SK-N-SH treated with all-trans-retinoic acid at 6 μM for 48 hours (cell line): ENCODE results near the gene CDK5RAP2.

ENCODE experiments used
- ATAC-seq: fragments of 200-7000 bp; cut with Tn5 transposase; 3 replicates; pipeline ENCODE4 v1.9.1; 2020; ENCODE audit warnings: mild to moderate bottlenecking, moderate library complexity
- ARNTL ChIP-seq: fragments of 450-650 bp; formaldehyde crosslinking; IDR thresholded peaks from 2 replicates; pipeline ENCODE4 v1.5.0; 2020; ENCODE audit warnings: low read depth, mild to moderate bottlenecking, moderate library complexity, borderline replicate concordance
- BACH2 ChIP-seq: fragments of 250-450 bp; sonication (Bioruptor Pico); IDR thresholded peaks from 2 replicates; pipeline ENCODE4 v1.9.0; 2021; ENCODE audit warnings: mild to moderate bottlenecking, borderline replicate concordance
- CSDC2 ChIP-seq: fragments of 250-450 bp; sonication (Bioruptor Pico); IDR thresholded peaks from 2 replicates; pipeline ENCODE4 v1.5.0; 2020; ENCODE audit warnings: mild to moderate bottlenecking, moderate library complexity
- ESRRG ChIP-seq: fragments of 250-450 bp; sonication (Bioruptor Pico); IDR thresholded peaks from 2 replicates; pipeline ENCODE4 v1.6.1; 2021; ENCODE audit warnings: mild to moderate bottlenecking
- GLIS3 ChIP-seq: fragments of 250-450 bp; sonication (Bioruptor Pico); IDR thresholded peaks from 2 replicates; pipeline ENCODE4 v1.5.0; 2020; ENCODE audit warnings: mild to moderate bottlenecking, moderate library complexity
- ISL1 ChIP-seq: fragments of 250-450 bp; sonication (Bioruptor Pico); IDR thresholded peaks from 2 replicates; pipeline ENCODE4 v2.1.2; 2022; ENCODE audit warnings: mild to moderate bottlenecking, moderate library complexity
- OSR1 ChIP-seq: fragments of 250-450 bp; sonication (Bioruptor Pico); IDR thresholded peaks from 2 replicates; pipeline ENCODE4 v1.8.0; 2022; ENCODE audit warnings: moderate library complexity, mild to moderate bottlenecking, inconsistent platforms
- PPARA ChIP-seq: fragments of 250-450 bp; sonication (Bioruptor Pico); IDR thresholded peaks from 2 replicates; pipeline ENCODE4 v1.5.0; 2020; ENCODE audit warnings: mild to moderate bottlenecking, borderline replicate concordance
- RARB ChIP-seq: fragments of 250-450 bp; sonication (Bioruptor Pico); IDR thresholded peaks from 2 replicates; pipeline ENCODE4 v1.8.0; 2021; ENCODE audit warnings: mild to moderate bottlenecking, moderate library complexity
- SNAI2 ChIP-seq: fragments of 250-450 bp; sonication (Bioruptor Pico); IDR thresholded peaks from 2 replicates; pipeline ENCODE4 v1.5.0; 2020; ENCODE audit warnings: mild to moderate bottlenecking, moderate library complexity
- TCF4 ChIP-seq: fragments of 250-450 bp; sonication (Bioruptor Pico); IDR thresholded peaks from 2 replicates; pipeline ENCODE4 v1.8.0; 2021; ENCODE audit warnings: mild to moderate bottlenecking, moderate library complexity, borderline replicate concordance
- TOX ChIP-seq: fragments of 250-450 bp; sonication (Bioruptor Pico); IDR thresholded peaks from 2 replicates; pipeline ENCODE4 v1.8.0; 2021; ENCODE audit warnings: mild to moderate bottlenecking, moderate library complexity, borderline replicate concordance
- ZFP3 ChIP-seq: fragments of 250-450 bp; sonication (Bioruptor Pico); IDR thresholded peaks from 2 replicates; pipeline ENCODE4 v1.5.0; 2020; ENCODE audit warnings: mild to moderate bottlenecking, moderate library complexity
- ZFP30 ChIP-seq: fragments of 450-650 bp; formaldehyde crosslinking; IDR thresholded peaks from 2 replicates; pipeline ENCODE4 v1.5.0; 2022; ENCODE audit warnings: mild to moderate bottlenecking, moderate library complexity
- ZNF565 ChIP-seq: fragments of 450-650 bp; formaldehyde crosslinking; conservative IDR thresholded peaks from 2 replicates; pipeline ENCODE4 v1.5.0; 2020; ENCODE audit warnings: low read depth, mild to moderate bottlenecking, moderate library complexity
- ZNF70 ChIP-seq: fragments of 450-650 bp; formaldehyde crosslinking; IDR thresholded peaks from 2 replicates; pipeline ENCODE4 v1.5.0; 2020; ENCODE audit warnings: mild to moderate bottlenecking, moderate library complexity
- ZNF8 ChIP-seq: fragments of 450-650 bp; formaldehyde crosslinking; IDR thresholded peaks from 2 replicates; pipeline ENCODE4 v1.5.0; 2020; ENCODE audit warnings: mild to moderate bottlenecking, moderate library complexity
- TF ChIP-seq, protein P1 (sequence below): fragments of 250-450 bp; sonication (Bioruptor Pico); IDR thresholded peaks from 2 replicates; pipeline ENCODE4 v1.8.0; 2021; ENCODE audit warnings: low read depth, mild to moderate bottlenecking, moderate library complexity, borderline replicate concordance
- TF ChIP-seq, protein P2 (sequence below): fragments of 250-450 bp; sonication (Bioruptor Pico); IDR thresholded peaks from 2 replicates; pipeline ENCODE4 v1.5.1; 2020; ENCODE audit warnings: low read depth, mild to moderate bottlenecking, moderate library complexity
- TF ChIP-seq, protein P3 (sequence below): fragments of 250-450 bp; sonication (Bioruptor Pico); IDR thresholded peaks from 2 replicates; pipeline ENCODE4 v1.5.1; 2021; ENCODE audit warnings: mild to moderate bottlenecking, moderate library complexity
- TF ChIP-seq, protein P4 (sequence below): fragments of 250-450 bp; sonication (Bioruptor Pico); IDR thresholded peaks from 2 replicates; pipeline ENCODE4 v1.8.0; 2020; ENCODE audit warnings: mild to moderate bottlenecking, moderate library complexity, borderline replicate concordance
- TF ChIP-seq, protein P5 (sequence below): fragments of 250-450 bp; sonication (Bioruptor Pico); IDR thresholded peaks from 2 replicates; pipeline ENCODE4 v1.5.0; 2020; ENCODE audit warnings: mild to moderate bottlenecking, moderate library complexity

Gene CDK5RAP2

DNA sequence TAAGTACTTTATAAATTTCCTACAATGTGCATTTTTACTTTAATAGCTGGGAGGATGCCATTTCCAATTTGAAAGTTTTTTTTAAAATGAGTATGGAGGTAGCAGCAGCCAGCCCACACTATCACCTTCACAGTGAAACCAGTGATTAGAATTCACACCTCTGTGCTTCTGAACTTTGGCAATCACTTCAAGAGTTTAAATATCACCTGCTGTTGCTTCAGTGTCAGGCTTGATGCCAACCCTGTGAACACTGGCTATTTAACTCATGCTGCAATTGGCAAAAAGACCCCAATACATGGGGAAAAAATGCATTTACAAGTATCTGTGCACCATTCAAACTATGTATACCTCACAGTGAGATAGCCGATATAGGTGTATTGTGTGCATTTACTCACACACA, 57.4 kb downstream of the CDK5RAP2 start:
- ATAC-seq: no peak
- no peak for TF ChIP-seq ZFP3 (CRISPR knock-in tag)
- no peak for TF ChIP-seq TCF4 (CRISPR knock-in tag)
- TF ChIP-seq PPARA (CRISPR knock-in tag): no peak

DNA sequence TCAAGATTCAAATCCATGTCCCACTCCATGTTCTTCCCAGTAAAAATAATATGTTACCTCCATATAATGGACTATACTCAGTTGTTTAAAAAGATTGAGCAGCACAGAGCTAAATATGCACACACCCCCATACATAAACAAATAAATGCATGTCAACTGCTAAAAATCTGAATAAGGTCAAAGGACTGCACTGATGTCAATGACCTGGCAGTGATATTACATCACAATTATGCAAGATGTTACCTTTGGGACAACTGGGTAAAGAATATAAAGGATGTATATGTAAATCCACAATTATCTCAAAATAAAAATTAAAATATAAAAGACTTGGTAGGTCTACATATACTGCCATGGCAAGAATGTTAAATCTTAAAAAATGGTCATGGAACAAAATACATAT, 57.9 kb downstream of the CDK5RAP2 start:
- TF ChIP-seq ZNF8 (CRISPR knock-in tag) (no peak), ZFP30 (no peak), ARNTL (CRISPR knock-in tag) (no peak), TOX (CRISPR knock-in tag) (no peak), ZFP3 (CRISPR knock-in tag) (no peak), GLIS3 (no peak), ISL1 (CRISPR knock-in tag) (no peak), PPARA (CRISPR knock-in tag) (no peak), ZNF70 (CRISPR knock-in tag) (no peak), BACH2 (no peak), CSDC2 (CRISPR knock-in tag) (no peak), TCF4 (CRISPR knock-in tag) (no peak), OSR1 (CRISPR knock-in tag) (no peak), ZNF565 (CRISPR knock-in tag) (no peak)
- TF ChIP-seq, protein P1, sequence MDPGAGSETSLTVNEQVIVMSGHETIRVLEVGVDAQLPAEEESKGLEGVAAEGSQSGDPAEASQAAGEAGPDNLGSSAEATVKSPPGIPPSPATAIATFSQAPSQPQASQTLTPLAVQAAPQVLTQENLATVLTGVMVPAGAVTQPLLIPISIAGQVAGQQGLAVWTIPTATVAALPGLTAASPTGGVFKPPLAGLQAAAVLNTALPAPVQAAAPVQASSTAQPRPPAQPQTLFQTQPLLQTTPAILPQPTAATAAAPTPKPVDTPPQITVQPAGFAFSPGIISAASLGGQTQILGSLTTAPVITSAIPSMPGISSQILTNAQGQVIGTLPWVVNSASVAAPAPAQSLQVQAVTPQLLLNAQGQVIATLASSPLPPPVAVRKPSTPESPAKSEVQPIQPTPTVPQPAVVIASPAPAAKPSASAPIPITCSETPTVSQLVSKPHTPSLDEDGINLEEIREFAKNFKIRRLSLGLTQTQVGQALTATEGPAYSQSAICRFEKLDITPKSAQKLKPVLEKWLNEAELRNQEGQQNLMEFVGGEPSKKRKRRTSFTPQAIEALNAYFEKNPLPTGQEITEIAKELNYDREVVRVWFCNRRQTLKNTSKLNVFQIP (CRISPR knock-in tag): no peak
- TF ChIP-seq, protein P2, sequence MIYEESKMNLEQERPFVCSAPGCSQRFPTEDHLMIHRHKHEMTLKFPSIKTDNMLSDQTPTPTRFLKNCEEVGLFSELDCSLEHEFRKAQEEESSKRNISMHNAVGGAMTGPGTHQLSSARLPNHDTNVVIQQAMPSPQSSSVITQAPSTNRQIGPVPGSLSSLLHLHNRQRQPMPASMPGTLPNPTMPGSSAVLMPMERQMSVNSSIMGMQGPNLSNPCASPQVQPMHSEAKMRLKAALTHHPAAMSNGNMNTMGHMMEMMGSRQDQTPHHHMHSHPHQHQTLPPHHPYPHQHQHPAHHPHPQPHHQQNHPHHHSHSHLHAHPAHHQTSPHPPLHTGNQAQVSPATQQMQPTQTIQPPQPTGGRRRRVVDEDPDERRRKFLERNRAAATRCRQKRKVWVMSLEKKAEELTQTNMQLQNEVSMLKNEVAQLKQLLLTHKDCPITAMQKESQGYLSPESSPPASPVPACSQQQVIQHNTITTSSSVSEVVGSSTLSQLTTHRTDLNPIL: no peak
- TF ChIP-seq, protein P3, sequence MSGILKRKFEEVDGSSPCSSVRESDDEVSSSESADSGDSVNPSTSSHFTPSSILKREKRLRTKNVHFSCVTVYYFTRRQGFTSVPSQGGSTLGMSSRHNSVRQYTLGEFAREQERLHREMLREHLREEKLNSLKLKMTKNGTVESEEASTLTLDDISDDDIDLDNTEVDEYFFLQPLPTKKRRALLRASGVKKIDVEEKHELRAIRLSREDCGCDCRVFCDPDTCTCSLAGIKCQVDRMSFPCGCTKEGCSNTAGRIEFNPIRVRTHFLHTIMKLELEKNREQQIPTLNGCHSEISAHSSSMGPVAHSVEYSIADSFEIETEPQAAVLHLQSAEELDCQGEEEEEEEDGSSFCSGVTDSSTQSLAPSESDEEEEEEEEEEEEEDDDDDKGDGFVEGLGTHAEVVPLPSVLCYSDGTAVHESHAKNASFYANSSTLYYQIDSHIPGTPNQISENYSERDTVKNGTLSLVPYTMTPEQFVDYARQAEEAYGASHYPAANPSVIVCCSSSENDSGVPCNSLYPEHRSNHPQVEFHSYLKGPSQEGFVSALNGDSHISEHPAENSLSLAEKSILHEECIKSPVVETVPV: no peak
- ATAC-seq: no peak

DNA sequence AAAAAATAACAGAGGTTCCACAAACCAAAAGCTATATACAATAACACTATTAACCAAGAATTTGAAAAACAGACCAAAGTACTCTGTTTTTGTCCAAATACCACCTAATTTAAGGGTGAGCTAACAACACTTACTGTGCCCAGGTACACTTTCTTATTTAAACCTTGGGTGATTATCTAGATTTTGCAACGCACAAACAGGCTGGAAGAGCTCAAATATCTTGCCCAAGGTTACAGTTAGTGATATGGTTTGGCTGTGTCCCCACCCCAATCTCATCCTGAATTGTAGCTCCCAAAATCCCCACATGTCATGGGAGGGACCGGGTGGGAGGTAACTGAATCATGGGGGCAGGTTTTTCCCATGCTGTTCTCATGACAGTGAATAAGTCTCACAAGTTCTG, 58.9 kb downstream of the CDK5RAP2 start:
- no peak for ATAC-seq

More for the DNA sequence above, 58.9 kb downstream of the CDK5RAP2 start:
- TF ChIP-seq ZNF70 (CRISPR knock-in tag) (no peak), ZNF8 (CRISPR knock-in tag) (no peak), BACH2 (no peak), CSDC2 (CRISPR knock-in tag) (no peak), RARB (no peak), ZNF565 (CRISPR knock-in tag) (no peak), ZFP3 (CRISPR knock-in tag) (no peak), SNAI2 (CRISPR knock-in tag) (no peak), PPARA (CRISPR knock-in tag) (no peak), TOX (CRISPR knock-in tag) (no peak), OSR1 (CRISPR knock-in tag) (no peak), ESRRG (no peak), TCF4 (CRISPR knock-in tag) (no peak), GLIS3 (no peak)
- TF ChIP-seq, protein P1 (CRISPR knock-in tag): no peak
- TF ChIP-seq, protein P4, sequence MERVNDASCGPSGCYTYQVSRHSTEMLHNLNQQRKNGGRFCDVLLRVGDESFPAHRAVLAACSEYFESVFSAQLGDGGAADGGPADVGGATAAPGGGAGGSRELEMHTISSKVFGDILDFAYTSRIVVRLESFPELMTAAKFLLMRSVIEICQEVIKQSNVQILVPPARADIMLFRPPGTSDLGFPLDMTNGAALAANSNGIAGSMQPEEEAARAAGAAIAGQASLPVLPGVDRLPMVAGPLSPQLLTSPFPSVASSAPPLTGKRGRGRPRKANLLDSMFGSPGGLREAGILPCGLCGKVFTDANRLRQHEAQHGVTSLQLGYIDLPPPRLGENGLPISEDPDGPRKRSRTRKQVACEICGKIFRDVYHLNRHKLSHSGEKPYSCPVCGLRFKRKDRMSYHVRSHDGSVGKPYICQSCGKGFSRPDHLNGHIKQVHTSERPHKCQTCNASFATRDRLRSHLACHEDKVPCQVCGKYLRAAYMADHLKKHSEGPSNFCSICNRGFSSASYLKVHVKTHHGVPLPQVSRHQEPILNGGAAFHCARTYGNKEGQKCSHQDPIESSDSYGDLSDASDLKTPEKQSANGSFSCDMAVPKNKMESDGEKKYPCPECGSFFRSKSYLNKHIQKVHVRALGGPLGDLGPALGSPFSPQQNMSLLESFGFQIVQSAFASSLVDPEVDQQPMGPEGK (CRISPR knock-in tag): no peak
- TF ChIP-seq, protein P5, sequence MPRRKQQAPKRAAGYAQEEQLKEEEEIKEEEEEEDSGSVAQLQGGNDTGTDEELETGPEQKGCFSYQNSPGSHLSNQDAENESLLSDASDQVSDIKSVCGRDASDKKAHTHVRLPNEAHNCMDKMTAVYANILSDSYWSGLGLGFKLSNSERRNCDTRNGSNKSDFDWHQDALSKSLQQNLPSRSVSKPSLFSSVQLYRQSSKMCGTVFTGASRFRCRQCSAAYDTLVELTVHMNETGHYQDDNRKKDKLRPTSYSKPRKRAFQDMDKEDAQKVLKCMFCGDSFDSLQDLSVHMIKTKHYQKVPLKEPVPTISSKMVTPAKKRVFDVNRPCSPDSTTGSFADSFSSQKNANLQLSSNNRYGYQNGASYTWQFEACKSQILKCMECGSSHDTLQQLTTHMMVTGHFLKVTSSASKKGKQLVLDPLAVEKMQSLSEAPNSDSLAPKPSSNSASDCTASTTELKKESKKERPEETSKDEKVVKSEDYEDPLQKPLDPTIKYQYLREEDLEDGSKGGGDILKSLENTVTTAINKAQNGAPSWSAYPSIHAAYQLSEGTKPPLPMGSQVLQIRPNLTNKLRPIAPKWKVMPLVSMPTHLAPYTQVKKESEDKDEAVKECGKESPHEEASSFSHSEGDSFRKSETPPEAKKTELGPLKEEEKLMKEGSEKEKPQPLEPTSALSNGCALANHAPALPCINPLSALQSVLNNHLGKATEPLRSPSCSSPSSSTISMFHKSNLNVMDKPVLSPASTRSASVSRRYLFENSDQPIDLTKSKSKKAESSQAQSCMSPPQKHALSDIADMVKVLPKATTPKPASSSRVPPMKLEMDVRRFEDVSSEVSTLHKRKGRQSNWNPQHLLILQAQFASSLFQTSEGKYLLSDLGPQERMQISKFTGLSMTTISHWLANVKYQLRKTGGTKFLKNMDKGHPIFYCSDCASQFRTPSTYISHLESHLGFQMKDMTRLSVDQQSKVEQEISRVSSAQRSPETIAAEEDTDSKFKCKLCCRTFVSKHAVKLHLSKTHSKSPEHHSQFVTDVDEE (CRISPR knock-in tag): no peak
- TF ChIP-seq, protein P2: no peak
- TF ChIP-seq, protein P3: no peak
